ENCODE results near the gene CAMTA1.
"Not testable (repeated sequence)": the region's sequence is repeated elsewhere in the genome, so short reads cannot be mapped to it uniquely, and the experiment has no call there.

CAMTA1 gene

GRCh38 chr1:7366286-7366954, 581.2 kb downstream of the CAMTA1 start:
- peak; percentile 27 for DNase-seq

DNA sequence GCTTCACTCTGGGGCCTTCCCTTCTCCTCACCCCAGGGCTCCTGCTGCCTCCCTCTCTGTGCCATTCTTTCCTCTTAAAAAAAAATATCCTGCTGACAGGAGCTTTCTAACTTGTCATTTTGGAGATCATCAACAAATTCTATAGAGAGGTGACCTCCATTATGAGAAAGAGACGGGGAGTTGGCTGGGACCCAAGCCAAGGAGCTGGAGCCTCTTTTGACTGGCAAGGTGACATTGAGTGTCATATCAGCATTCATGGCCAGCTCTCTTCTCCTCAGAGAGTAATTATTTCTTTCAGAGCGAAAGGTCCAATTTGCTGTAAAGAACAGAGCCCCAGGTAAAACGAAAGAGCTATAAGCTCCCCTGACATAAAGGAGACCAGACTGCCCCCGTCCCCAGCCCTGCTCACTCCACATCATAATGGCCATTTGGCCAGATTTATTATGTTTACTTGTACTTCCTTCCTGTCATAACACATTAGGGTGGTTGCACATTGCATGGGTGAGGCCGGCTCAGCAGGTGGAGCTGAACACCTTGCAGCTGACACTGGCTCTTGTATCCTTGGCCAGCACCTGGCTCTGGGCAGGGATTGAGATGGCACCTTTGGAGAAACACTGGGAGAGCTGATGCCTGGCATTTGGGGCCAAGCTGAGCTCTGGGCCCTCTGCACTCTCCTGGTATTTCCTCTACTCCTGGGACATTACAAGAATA, 581.9 kb downstream of the CAMTA1 start:
- DNase-seq: no peak

GRCh38 chr1:7369866-7370265, 584.6 kb downstream of the CAMTA1 start:
- DNase-seq: no peak

DNA sequence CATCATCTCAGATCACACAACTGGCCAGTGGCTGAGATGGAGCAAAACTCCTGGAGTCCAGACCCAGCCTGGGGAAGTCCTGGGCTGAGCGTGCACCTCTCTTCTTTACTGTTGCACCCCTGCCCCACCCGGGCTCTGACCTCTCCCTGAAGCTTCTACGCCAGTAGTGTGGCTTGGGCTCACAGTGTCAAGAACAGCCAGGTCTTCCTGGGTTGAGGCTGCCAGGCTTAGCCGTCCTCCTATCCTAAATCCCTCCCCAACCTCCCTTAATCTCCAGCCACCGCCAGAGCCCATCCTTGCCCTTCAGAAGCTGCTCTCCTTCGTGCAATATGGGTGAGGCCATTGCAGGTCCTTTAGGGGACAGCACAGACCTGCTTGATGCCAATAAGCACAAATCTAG, 586.7 kb downstream of the CAMTA1 start:
- no peak for DNase-seq

GRCh38 chr1:7372477-7373120, 587.3 kb downstream of the CAMTA1 start:
- no peak for DNase-seq

DNA sequence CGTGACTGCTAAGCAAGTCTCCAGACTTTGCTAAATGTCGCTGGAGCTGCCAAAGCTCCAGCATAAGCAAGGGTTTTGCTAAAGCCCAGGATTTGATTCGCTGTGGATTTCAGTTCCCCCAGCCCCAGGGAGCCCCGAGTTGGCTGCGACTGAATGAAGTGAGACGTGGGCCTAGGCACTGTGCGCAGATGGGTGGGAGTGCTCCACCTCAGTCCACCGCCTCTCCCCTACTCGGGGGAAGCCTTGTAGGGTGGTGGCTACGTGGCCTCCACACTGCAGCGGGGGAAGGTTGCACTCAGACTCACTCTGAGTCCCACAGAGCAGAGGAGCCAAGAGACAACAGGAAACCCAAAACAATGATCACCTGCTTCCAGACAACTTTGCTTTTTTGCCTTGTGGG, 588.0 kb downstream of the CAMTA1 start:
- no peak for DNase-seq

- DNase-seq: no peak
Observed at GRCh38 chr1:7373876-7374562, 588.8 kb downstream of the CAMTA1 start.

- DNase-seq: no peak
Observed at GRCh38 chr1:7374563-7375160, 589.4 kb downstream of the CAMTA1 start.

DNA sequence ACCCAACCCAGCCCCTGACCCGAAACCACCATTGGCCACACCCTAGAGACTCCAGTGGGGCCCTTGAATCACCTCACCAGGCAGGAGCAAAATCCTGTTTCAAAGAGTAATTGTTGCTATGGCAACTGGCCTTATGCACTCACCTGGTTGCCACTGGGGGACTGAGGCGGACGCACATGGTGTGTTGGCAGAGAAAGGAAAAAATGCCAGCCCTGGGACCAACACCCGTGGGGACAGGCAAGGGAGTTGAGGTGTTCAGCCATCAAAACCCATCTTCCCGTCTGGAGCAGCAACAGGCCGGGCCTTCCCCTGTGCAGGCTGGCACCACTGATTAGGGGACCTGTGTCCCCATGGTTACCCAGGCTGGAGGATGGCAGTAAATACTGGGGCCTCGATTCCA, 590.1 kb downstream of the CAMTA1 start:
- DNase-seq: no peak

GRCh38 chr1:7375781-7376660, 590.8 kb downstream of the CAMTA1 start:
- DNase-seq: no peak

DNA sequence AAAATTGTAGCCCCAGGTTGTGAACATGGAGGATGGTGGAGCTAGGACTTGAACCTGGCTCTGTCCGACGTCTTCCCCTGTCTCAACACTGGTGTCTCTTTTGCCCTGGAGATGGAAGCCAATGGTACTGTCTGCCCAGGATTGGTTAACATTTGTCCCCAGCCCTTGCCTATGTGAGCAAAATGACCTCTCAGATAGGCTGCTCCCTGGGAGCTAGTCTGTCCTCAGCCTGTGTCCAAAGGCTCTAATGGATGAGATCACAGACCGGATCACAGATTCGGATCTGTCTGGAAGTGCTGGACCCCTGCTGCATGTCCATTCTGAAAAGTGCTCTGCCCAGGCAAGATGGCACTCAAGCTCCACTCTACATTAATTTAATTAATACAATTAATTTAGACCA, 591.4 kb downstream of the CAMTA1 start:
- no peak for DNase-seq

GRCh38 chr1:7378346-7379130, 593.3 kb downstream of the CAMTA1 start:
- DNase-seq: no peak

- no peak for DNase-seq
Observed at GRCh38 chr1:7379441-7379971, 594.3 kb downstream of the CAMTA1 start.

- DNase-seq: not testable (repeated sequence)
Observed at GRCh38 chr1:7380068-7380467, 594.8 kb downstream of the CAMTA1 start.

- DNase-seq: no peak
Observed at GRCh38 chr1:7380712-7381111, 595.5 kb downstream of the CAMTA1 start.

DNA sequence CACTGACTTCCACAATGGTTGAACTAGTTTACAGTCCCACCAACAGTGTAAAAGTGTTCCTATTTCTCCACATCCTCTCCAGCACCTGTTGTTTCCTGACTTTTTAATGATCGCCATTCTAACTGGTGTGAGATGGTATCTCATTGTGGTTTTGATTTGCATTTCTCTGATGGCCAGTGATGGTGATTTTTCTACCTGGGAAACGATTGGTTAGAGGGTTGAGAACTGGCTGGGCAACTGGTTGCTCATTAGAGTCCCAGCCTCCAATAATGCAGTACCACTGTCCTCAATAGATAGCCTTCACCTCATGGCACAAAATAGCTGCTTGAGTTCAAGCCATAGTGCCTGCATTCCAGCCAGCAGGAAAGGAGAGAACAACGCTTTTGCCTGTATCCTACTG, 596.5 kb downstream of the CAMTA1 start:
- not testable (repeated sequence) for DNase-seq

DNA sequence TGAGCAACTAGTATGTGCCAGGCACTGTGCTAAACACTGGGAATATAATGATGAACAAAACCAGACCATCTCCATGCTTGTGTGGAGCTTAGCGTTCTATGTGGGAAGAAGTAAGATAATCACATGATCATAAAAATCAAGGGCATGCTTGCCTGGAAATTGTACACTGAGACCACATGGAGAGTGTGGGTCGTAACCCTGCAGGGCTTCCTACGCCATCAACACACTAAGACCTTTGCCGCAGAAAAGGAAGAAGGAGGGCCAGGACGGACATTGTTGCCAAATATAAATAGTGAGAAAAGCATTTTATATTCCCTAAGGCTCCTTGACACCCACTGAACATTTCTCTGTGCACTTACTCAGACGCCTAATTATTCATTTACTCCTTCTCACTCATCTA, 597.7 kb downstream of the CAMTA1 start:
- DNase-seq: no peak

GRCh38 chr1:7383671-7384520, 598.6 kb downstream of the CAMTA1 start:
- no peak for DNase-seq

GRCh38 chr1:7384679-7385078, 599.4 kb downstream of the CAMTA1 start:
- DNase-seq: no peak

Data from NCI-H446 treated with DMSO at 0.1 percent for 48 hours (cell line).